NCI-H460 (cell line): ENCODE data around the gene STAB2. TPM values are rescaled to one million over a fixed set of nuclear protein-coding genes. Genes with fewer than 3 reads are reported as not detected.

Source experiments
- DNase-seq: peaks from one replicate; pipeline ENCODE4 v3.0.0-alpha.2; 2016; ENCODE audit warnings: low read depth; ENCODE audit errors: extremely low read depth
- total RNA-seq: library from RNA; depleted of rRNA; stranded (reverse); fragments of >200 nt; shearing (Covaris generic); gene quantifications from 2 replicates; pipeline ENCODE4 v1.2.3, GENCODE V29; 2014

The STAB2 gene
- total RNA-seq, 1 experiment from 2014 or later, result not detected

- no peak for DNase-seq
Measured at GRCh38 chr12:103736572-103736971, 149.5 kb downstream of the STAB2 start.

- DNase-seq, result no peak
Measured at GRCh38 chr12:103737881-103738280, 150.8 kb downstream of the STAB2 start.

GRCh38 chr12:103742349-103742932, 155.4 kb downstream of the STAB2 start:
- no peak for DNase-seq

GRCh38 chr12:103743788-103744187, 156.7 kb downstream of the STAB2 start:
- no peak for DNase-seq

- no peak for DNase-seq
Measured at GRCh38 chr12:103745962-103746361, 158.9 kb downstream of the STAB2 start.

- no peak for DNase-seq
Measured at GRCh38 chr12:103748002-103748401, 160.9 kb downstream of the STAB2 start.

- DNase-seq, result no peak
Measured at GRCh38 chr12:103748875-103749274, 161.8 kb downstream of the STAB2 start.

- no peak for DNase-seq
Measured at GRCh38 chr12:103751171-103751570, 164.1 kb downstream of the STAB2 start.

- no peak for DNase-seq
Measured at GRCh38 chr12:103751600-103751999, 164.5 kb downstream of the STAB2 start.

- no peak for DNase-seq
Measured at GRCh38 chr12:103755425-103755824, 168.4 kb downstream of the STAB2 start.

GRCh38 chr12:103756443-103756842, 169.4 kb downstream of the STAB2 start:
- DNase-seq, result no peak

GRCh38 chr12:103757248-103757647, 170.2 kb downstream of the STAB2 start:
- DNase-seq, result no peak

- DNase-seq, result no peak
Measured at GRCh38 chr12:103758310-103759089, 171.4 kb downstream of the STAB2 start.

GRCh38 chr12:103762473-103762872, 175.4 kb downstream of the STAB2 start:
- no peak for DNase-seq

GRCh38 chr12:103765322-103765721, 178.2 kb downstream of the STAB2 start:
- DNase-seq, result no peak

- DNase-seq, result no peak
Measured at GRCh38 chr12:103766028-103766427, 179.0 kb downstream of the STAB2 start.

GRCh38 chr12:103768467-103769123, 181.5 kb downstream of the STAB2 start:
- DNase-seq, result no peak

- no peak for DNase-seq
Measured at GRCh38 chr12:103769240-103769945, 182.3 kb downstream of the STAB2 start.

GRCh38 chr12:103771466-103771865, 184.4 kb downstream of the STAB2 start:
- DNase-seq, result peak; percentile 43

- no peak for DNase-seq
Measured at GRCh38 chr12:103772367-103773108, 185.5 kb downstream of the STAB2 start.
